MM.1S (cell line): ENCODE results near the gene EEF2K.

Source experiments
- DNase-seq: peaks from one replicate; pipeline ENCODE4 v3.0.0-alpha.2; 2015
- H2AFZ ChIP-seq: fragments of 300-600 bp; sonication (generic); 2 replicates; pipeline ENCODE4 v1.6.0; 2016; ENCODE audit warnings: antibody characterized with exemption, low read length
- H3F3A ChIP-seq: fragments of 300-600 bp; sonication (generic); 2 replicates; pipeline ENCODE4 v1.6.1; 2016; ENCODE audit warnings: mild to moderate bottlenecking, antibody characterized with exemption, low read length, moderate library complexity, mixed read lengths; ENCODE audit not compliant: insufficient read depth
- H3K27ac ChIP-seq: fragments of 300-600 bp; sonication (generic); 2 replicates; pipeline ENCODE4 v1.5.1; 2016; ENCODE audit warnings: mild to moderate bottlenecking, low read length
- H3K27me3 ChIP-seq: fragments of 300-600 bp; sonication (generic); replicated peaks from 2 replicates; pipeline ENCODE4 v1.6.0; 2016; ENCODE audit warnings: low read length; ENCODE audit not compliant: insufficient read depth
- H3K36me3 ChIP-seq: fragments of 300-600 bp; sonication (generic); replicated peaks from 2 replicates; pipeline ENCODE4 v1.6.1; 2016; ENCODE audit warnings: mild to moderate bottlenecking, low read length, mixed read lengths; ENCODE audit not compliant: insufficient read depth
- H3K4me1 ChIP-seq: fragments of 300-600 bp; sonication (generic); 2 replicates; pipeline ENCODE4 v1.6.1; 2016; ENCODE audit warnings: low read length, mixed read lengths
- H3K4me2 ChIP-seq: fragments of 300-600 bp; sonication (generic); 2 replicates; pipeline ENCODE4 v1.6.0; 2016; ENCODE audit warnings: low read depth, low read length
- H3K4me3 ChIP-seq: fragments of 300-600 bp; sonication (generic); 2 replicates; pipeline ENCODE4 v1.5.1; 2016; ENCODE audit warnings: low read length, mixed read lengths
- H3K79me2 ChIP-seq: fragments of 300-600 bp; sonication (generic); 2 replicates; pipeline ENCODE4 v1.6.1; 2016; ENCODE audit warnings: mixed run types, low read length, mixed read lengths
- H3K9ac ChIP-seq: fragments of 300-600 bp; sonication (generic); 2 replicates; pipeline ENCODE4 v1.6.1; 2016; ENCODE audit warnings: low read length, mixed read lengths
- H3K9me2 ChIP-seq: fragments of 300-600 bp; sonication (generic); replicated peaks from 2 replicates; pipeline ENCODE4 v1.6.1; 2016; ENCODE audit warnings: mild to moderate bottlenecking, low read length, mixed read lengths; ENCODE audit not compliant: insufficient read depth
- H3K9me3 ChIP-seq: fragments of 300-600 bp; sonication (generic); replicated peaks from 2 replicates; pipeline ENCODE4 v1.6.1; 2016; ENCODE audit warnings: mild to moderate bottlenecking, low read length, mixed read lengths; ENCODE audit not compliant: insufficient read depth
- H4K20me1 ChIP-seq: fragments of 300-600 bp; sonication (generic); 2 replicates; pipeline ENCODE4 v1.6.1; 2016; ENCODE audit warnings: mild to moderate bottlenecking, low read length, moderate library complexity, mixed read lengths; ENCODE audit not compliant: insufficient read depth
- CTCF ChIP-seq: fragments of 300-600 bp; sonication (generic); IDR thresholded peaks from 2 replicates; pipeline ENCODE4 v1.5.1; 2016; ENCODE audit warnings: antibody characterized with exemption, low read length, mixed read lengths
- EZH2 ChIP-seq: fragments of 300-600 bp; sonication (generic); optimal IDR thresholded peaks from 2 replicates; pipeline ENCODE3; 2017; ENCODE audit warnings: low read depth, mild to moderate bottlenecking, antibody characterized with exemption, low read length, mixed read lengths
- EZH2phosphoT487 ChIP-seq: fragments of 300-600 bp; sonication (generic); IDR thresholded peaks from 2 replicates; pipeline ENCODE4 v1.6.1; 2018; ENCODE audit warnings: antibody characterized with exemption, low read length

Gene EEF2K

DNA sequence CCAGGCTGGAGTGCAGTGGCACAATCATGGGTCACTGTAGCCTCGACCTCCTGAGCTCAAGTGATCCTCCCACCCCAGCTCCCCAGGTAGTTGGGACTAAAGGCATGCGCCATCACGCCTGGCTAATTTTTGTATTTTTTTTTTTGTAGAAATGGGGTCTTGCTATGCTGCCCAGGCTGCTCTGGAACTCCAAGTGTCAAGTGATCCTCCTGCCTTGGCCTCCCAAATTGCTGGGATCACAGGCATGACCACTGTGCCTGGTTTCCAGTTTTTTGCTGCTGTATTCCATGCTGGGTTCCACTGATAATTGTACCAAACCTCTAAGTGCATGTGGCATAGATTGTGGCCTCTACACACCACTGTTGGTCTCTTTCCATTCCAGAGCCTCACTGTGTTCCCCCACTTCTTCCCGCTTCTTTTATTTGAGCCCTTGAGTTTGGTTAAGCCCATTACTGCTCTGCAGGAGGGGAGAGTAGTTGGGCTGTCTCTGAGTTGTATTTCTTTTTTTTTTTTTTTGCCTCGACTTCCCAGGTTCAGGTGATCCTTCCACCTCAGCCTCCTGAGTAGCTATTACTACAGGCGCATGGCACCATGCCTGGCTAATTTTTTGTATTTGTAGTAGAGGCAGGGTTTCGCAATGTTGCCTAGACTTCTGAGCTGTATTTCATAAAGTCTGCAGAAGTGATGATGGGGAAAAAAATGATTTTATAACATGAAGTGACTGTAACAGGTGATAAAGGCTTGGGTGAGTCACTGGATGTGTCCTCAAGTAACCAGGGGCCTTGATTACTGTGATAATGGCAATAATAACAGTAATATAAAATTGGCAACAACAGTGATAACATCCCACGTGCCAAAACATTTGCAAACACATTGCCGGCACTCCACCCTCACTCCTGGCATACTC is 30.0 kb downstream of the EEF2K start:
- Histone ChIP-seq H3K9ac (no peak overlapping the region), H3K4me1 (peaks cover 11% of the 10 kb centered on the region), H4K20me1 (no peaks in the 10 kb centered on the region), H2AFZ (no peak overlapping the region), H3K9me3 (no peaks in the 10 kb centered on the region), H3K4me3 (no peak overlapping the region), H3K36me3 (no peaks in the 10 kb centered on the region), H3F3A (no peaks in the 10 kb centered on the region), H3K4me2 (no peak overlapping the region), H3K79me2 (peaks cover 7% of the 10 kb centered on the region; the same call in 1 of the 2 replicates), H3K27ac (no peak overlapping the region), H3K9me2 (no peaks in the 10 kb centered on the region), H3K27me3 (no peaks in the 10 kb centered on the region)
- DNase-seq = no peak
- no peak for TF ChIP-seq CTCF
- TF ChIP-seq EZH2 = no peak
- TF ChIP-seq EZH2phosphoT487 = no peak

- H4K20me1 ChIP-seq = no peaks in the 10 kb centered on the region
- no peaks in the 10 kb centered on the region for H3K27me3 ChIP-seq
- no peak overlapping the region for H3K4me2 ChIP-seq
- no peaks in the 10 kb centered on the region for H3K36me3 ChIP-seq
- H3K4me3 ChIP-seq = no peak overlapping the region
- DNase-seq = no peak
- no peaks in the 10 kb centered on the region for H3K9me3 ChIP-seq
- H3K27ac ChIP-seq = no peak overlapping the region
- no peaks in the 10 kb centered on the region for H3K9me2 ChIP-seq
- no peak overlapping the region for H2AFZ ChIP-seq
- peaks cover 13% of the 10 kb centered on the region; the same call in 1 of the 2 replicates for H3K79me2 ChIP-seq
- TF ChIP-seq EZH2 (no peak), CTCF (no peak), EZH2phosphoT487 (no peak)
- H3K9ac ChIP-seq = no peak overlapping the region
- H3K4me1 ChIP-seq = peaks cover 13% of the 10 kb centered on the region
- H3F3A ChIP-seq = no peaks in the 10 kb centered on the region
These were observed 33.2 kb downstream of the EEF2K start for GRCh38 chr16:22239131-22239805.

DNA sequence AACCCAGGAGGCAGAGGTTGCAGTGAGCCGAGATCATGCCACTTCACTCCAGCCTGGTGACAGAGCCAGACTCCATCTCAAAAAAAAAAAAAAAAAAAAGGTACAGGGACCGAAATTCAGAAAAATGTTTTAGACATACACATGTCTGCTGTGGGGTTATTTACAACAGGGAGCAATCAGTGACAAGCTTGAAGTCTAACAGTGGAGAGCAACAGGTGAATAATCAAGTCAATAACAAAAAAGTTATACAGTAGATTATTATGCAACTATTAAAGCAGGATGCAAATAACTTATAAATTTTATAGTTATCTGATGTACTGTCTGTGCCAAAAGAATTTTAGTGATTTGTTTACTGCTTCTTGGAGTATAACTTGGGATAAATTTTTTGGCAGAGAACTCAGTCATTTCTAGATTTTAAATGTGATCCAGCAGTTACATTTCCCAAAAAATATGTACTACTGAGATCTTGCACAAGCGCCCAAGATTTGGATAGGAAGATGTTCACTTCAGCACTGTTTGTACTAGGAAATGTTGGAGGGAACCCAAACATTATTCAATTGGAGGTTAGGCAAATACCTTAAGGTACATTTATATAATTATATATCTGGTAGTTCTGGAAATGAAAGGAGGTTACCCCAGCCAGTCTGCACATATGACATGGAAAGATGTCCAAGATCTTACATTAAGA is 34.1 kb downstream of the EEF2K start:
- Histone ChIP-seq H3K9me3 (no peaks in the 10 kb centered on the region), H4K20me1 (no peaks in the 10 kb centered on the region), H3F3A (no peaks in the 10 kb centered on the region), H3K36me3 (no peaks in the 10 kb centered on the region), H3K27ac (no peak overlapping the region; the same call in 1 of the 2 replicates), H3K9me2 (no peaks in the 10 kb centered on the region), H3K4me2 (no peak overlapping the region), H3K9ac (no peak overlapping the region), H3K79me2 (peaks cover 13% of the 10 kb centered on the region; the same call in 1 of the 2 replicates), H3K4me1 (peaks cover 13% of the 10 kb centered on the region), H3K4me3 (no peak overlapping the region), H2AFZ (no peak overlapping the region), H3K27me3 (no peaks in the 10 kb centered on the region)
- DNase-seq = no peak
- no peak for TF ChIP-seq EZH2
- no peak for TF ChIP-seq EZH2phosphoT487
- TF ChIP-seq CTCF = no peak
